Vagina (tissue), 2 donors: ENCODE data around the gene ASPHD1.

ENCODE experiments used
- CTCF ChIP-seq, 3 experiments: fragments of 450-650 bp in 2 of 3; fragments of 200-600 bp in 1 of 3; sonication (generic) in 1 of 3; IDR thresholded peaks; one replicate each; pipeline ENCODE4 v1.5.1; 2017 to 2019; ENCODE audit warnings: antibody characterized with exemption in 3 of 3, mild to moderate bottlenecking in 2 of 3, moderate library complexity in 2 of 3
- POLR2A ChIP-seq, 2 donors: fragments of 450-650 bp; IDR thresholded peaks; one replicate each; pipeline ENCODE4 v1.6.1; 2017; ENCODE audit warnings: antibody characterized with exemption in 2 of 2, mild to moderate bottlenecking in 2 of 2, moderate library complexity in 2 of 2

- no peak for TF ChIP-seq CTCF (IDR thresholded peaks at IDR 0.05)
- no peak for TF ChIP-seq POLR2A (IDR thresholded peaks at IDR 0.05)
These were observed 22.1 kb upstream of the ASPHD1 start for GRCh38 chr16:29878172-29878571.
